HG03103 (cell line): ENCODE measurements around the gene HES5.

ENCODE experiments used
- ATAC-seq: cut with Tn5 transposase; IDR thresholded peaks from one replicate; pipeline ENCODE4 v1.9.1; 2021; ENCODE audit warnings: low read depth; ENCODE audit not compliant: unreplicated experiment

Gene HES5

DNA sequence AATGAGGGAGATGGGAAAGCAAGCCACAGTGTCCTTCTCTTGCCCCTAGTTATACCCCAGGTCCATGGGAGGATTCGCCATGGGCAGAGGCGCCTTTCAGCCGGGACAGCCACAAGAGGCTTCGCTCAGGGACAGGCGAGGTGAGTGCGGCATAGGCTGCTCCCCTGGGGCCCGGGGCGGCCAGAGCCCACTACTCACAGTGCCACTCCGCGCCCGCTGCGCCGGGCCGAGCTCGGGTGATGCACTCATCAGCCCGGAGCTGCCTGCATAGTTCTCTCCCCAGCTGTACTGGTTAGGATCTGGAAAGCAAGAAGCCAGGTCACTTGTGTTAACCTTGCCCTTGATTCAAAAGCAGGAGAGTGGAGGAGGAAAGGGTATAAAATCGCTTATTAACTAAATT is 12.1 kb downstream of the HES5 start:
- no peak for ATAC-seq

DNA sequence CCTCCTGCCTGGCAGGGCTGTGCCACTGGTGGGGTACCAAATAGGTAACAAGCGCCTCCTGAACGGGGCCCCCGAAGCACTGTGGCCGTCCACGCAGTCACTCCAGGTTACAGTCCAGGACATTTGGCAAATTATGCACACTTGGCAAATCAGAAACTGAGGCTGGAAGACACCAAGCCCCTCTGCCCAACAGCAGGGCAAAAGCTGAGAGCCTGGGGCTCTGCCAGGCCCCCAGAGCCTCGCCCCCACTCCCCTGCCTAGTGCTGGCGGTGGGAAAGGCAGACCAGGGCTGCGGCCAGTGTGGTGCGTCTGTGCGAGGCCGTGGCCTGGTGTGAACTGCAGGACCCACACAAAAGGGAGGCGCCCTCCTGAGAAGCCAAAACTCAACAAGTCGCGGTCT is 13.1 kb downstream of the HES5 start:
- ATAC-seq = no peak

DNA sequence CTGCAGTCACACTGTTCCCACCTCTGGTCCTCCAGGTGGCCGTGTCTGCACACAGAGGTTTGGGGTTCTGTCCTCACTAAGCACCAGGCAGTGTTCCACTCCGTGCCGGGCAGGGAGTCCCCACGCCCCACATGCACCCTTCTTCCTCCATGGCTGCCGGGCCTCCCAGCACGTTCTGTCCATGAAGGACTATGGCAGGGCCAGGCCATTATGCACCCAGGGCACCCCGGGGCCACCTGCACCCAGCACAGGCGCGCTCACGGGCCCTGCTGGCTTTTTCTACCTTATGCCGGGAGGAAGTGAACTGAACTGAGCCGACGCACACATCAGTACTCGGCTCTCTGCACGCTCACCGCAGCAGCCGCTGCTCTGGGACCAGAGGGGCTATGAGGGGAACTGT is 13.9 kb downstream of the HES5 start:
- no peak for ATAC-seq

DNA sequence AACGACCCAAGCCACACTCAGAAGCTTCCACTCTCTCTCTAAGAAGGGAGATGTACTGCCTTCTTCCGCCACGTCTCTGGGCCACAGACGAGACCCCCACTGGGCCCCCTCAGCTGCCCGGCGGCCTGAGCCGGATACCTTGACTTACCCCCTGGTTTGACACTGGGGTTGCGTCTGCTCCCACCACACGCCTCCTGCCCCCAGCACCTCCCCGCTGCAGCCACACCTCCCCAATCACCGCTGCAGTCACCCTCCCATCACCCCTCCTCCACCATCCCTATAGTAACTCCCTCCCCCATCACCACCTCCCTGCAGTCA is 14.3 kb downstream of the HES5 start:
- no peak for ATAC-seq

DNA sequence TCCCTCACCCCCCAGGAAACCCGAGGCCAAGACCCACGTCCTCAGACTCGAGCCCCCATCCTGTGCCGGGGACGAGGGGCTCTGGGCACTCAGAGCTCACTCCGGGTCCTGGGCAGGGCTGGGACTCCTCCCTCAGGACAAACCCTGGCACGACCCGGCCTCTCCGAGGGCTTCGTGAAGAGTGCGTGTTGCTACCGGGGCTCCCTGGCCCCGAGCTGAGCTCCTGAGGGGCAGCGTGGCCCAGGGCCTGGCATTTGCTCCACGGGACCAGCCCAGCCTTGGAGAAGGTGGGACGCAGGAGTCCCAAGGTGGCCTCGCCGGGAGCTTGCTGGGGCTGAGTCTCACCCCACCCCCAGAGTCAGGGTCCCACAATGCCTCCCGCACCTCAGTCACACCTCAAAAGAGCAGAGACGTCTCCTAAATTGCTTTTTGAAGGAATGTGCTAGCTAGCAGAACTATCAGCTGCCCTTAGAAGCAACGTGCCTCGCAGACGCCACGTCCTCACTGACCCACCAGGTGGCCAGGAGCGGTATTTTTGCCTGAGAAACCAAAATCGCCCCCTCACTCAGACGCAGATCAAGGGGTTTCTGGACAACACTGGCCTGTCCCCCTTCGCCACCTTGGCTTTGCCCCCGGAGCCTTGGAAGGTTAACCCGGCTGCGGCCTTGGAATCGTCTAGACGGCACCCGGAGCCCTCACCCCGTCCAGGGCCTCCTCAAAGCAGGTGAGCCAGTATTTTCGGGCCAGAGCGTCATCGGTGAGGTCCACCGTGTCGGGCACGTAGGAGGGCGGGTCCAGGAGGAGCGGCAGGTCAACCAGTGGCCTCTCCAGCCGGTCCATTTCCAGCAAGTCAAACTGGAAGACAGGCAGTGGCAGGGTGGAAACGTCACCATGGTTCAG is 14.9 kb downstream of the HES5 start:
- ATAC-seq = no peak

DNA sequence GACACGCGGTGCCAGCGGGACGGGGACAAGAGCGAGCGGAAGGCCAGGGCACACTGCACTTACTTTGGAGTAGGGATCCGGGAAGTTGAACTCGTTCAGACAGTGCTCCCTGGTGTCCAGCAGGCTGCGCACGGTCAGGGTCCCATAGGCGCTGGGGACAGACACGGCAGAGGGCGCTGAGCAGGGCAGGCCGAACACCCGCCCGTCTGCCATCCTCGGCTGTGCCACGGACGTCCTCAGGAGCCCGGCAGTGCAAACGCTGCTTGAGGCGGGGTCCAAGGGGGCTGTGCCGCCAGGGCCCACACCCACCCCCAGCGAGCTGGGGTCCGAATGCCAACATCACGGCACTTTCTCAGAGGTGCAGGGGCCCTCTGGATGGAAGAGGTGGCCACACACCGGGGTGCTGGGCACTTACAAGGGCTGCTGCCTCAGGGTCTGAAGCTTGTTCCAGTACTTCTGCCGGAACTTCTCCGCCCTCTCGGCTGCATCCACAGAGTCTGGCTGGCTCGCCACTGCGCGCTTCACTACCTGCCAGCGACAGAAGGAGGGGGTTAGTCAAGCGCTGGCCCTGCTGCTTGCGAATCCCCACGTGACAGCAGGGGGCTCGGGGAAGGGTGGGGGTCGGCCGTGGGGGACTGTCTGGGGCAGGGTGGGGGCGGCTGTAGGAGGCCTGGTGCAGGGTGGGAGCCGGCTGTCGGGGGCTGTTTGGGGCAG is 16.0 kb downstream of the HES5 start:
- no peak for ATAC-seq

DNA sequence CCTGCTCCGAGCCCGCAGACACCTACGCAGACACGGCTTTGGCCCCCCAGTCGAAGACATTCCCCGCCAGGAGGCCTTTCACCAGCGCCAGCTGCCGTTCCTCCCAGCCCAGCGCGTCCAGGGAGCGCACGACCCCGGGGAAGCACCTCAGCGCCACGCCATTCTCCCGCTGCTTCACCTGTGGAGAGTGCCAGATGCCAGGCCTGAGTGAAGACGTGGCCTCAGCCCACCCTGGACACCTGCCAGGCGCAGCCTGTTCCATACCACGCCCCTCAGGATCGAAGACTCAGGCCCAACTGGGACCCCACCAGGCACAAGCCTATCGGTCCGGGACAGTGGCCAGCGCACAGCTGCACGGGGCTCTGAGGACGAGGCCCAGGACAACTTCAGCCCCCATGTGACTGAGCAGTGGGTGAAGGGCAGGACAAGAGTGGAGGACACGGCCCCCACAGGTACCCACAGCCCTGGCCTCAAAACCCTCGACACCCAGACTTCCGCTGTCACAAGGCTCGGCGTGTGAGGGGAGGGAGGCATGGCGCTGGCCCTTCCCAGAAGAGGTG is 17.1 kb downstream of the HES5 start:
- no peak for ATAC-seq

DNA sequence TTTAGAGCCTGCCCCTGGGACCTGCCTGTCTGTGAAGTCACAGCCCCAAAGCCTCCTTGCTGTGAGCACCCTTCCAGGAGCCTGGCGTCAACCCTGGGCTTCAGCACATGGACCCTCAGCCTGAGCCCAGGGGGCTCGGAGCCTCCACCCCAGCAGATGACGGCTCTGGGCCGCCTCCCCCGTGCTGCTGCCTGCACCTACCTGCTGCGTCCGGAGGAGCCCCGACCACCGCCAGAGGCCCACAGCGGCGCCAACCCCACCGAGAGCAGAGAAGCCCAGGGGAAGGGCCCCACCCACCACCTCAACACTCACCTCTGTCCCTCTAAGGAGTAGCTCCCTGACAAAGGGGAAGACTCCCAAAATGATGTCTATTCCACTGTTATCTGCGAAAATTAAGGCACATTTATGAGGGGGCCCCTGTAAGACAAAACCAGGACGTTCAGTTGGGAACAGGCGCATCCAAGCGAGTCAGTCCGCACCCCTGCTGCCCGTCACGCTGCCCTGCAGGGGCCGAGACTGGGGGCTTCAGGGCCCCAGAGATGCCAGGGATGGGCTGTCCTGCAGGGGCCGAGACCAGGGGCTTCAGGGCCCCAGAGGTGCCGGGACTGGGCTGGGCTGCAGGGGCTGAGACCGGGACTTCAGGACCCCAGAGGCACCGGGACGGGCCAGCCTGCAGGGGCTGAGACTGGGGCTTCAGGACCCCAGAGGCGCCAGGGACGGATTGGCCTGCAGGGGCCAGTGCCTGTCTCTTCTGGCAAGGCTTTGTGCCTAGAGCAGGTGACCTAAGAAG is 19.5 kb downstream of the HES5 start:
- no peak for ATAC-seq

DNA sequence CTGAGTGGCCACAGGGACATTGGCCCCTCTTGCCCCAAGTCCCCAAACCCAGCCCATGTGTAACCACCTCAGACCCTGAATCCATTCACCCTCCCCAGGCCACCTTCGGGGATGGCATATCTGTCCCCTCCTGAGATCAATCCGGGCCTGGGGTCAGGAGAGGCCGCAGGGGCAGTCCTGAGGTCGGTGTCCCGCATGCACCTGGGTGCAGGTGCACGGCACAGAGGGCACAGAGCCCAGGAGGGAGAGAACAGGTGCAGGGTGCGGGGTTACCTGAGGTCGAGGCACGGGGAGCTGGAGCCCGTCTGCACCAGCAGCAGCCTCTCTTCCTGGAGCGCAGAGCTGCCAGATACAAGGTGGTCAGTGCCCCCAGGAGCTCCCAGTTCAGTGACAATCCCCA is 20.5 kb downstream of the HES5 start:
- ATAC-seq = no peak

DNA sequence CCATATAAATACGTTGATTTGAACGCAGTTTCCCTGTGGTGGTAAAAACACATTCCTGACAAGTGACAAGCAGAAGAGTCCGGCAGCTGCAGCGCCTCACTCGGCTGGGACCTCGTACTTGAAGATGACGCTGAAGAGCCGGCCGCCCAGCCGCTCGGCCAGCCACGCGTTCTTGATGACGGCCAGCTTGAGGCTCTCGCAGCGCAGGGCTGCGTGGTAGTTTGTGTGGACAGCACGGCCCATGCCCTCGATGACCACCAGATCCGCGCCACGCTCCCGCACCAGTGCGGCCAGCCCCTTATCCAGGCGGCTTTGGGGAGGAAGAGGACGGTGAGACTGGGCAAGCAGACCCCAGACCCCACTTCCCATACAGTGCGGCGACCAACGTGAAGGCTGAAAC is 21.3 kb downstream of the HES5 start:
- no peak for ATAC-seq

DNA sequence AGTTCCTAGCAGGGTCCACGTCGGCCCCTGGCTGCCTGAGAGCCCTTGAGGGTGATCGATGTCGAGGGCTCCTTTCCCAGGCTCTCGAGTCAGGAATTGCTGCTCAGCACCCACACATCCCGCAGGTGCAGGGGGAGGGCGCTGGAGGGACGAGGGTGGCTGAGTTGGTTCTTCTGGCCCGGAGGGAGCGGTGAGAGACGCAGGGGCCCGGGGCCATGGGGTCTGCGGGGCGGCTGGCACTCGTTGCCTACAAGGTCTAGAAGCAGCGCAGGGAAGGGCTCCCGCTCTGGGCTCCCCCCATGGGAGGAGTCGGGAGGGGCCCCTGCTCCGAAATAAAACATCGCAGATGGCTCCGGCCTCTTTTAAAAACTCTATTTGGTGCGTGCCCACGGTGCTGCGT is 21.9 kb downstream of the HES5 start:
- ATAC-seq = no peak

DNA sequence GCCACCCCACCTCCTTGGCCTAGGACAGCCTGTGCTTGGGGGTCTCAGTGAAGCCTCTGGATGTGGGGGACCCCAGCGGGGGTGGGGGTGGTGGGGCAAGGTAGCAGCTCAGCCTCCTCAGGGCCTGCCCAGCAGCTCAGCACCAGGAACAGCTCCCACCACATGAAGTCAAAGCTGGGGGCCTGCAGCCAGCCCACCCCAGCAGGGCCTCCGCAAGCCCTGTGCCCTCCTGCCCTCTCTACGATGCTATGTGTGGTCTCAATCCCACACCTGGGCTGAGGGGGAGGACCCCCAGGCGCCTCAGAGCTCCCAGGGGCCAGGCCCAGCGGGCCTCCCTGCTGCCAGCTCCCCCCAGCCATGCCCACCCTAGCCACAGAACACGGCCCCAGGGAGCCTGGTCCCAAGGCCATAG is 22.3 kb downstream of the HES5 start:
- ATAC-seq = no peak

DNA sequence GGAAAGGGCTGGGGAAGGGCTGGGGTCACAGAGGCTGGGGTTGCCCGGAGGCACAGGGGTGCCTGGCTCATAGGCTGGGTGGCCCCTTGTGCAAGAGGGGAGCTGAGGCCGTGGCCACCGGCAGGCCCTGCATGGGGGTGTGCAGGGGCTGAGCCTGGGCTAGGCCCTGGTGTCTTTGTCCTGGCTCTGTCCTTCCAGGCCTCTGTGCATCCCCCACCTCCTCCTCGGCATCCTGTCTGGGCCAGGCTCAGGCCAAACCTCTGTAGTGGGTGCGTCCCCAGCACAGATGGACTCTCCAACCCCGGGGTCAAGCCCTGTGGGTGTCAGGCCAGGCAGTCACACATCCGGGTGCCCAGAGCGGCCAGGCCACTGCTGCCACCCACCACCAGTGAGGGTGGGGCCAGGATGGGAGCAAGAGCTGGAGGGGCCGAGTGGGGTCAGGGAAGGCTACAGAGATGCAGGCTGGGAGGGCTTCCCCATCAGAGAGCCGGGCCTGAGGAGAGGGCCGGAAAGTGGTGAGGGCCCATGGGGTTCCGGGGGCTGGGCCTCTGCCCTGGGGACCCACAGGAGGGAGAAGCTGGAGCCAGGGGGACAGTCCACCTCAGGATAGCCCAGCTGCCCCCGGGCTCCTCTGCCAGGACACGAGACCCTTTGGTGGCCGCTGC is 23.0 kb downstream of the HES5 start:
- ATAC-seq = no peak

DNA sequence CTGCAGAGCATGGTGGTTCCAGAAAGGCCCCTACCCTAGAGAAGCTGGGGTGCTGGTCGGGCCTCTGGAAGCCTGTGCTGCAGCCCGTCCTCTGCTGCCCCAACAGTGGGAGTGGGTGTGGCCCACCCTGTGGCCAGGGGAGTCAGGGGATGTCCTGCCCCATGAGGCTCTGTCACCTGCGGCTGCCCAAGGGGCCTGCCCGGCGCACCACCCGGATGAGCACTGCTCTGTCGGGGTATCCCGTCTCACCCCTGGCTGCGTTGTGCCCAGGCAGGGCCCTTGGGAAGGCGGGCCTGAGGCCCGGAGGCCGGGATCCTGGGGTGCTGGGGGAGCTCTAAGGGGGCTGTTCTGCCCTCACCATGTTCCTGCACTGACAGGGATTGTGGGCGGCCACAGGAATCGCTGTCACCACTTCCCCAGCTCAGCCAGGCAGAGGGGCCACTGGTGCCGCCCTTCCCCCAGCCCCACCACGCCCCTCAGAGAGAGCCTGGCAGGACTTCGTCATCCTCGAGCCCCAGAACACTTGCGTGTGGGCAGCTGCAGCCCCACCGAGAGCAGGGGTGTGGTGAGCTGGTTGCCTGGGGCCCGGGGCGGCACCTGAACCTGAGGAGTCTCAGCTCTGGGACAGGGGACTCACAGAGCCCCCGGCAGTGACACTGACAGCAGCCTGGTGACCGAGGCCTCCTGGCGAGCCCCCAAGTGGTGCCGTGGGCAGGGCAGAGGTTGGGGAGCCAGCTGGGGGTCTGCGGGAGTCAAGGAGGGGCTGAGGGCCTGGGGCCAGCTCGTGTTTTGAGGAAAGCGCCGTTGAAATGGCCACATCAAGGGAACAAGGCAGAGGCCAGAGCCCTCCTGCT is 23.8 kb downstream of the HES5 start:
- no peak for ATAC-seq

DNA sequence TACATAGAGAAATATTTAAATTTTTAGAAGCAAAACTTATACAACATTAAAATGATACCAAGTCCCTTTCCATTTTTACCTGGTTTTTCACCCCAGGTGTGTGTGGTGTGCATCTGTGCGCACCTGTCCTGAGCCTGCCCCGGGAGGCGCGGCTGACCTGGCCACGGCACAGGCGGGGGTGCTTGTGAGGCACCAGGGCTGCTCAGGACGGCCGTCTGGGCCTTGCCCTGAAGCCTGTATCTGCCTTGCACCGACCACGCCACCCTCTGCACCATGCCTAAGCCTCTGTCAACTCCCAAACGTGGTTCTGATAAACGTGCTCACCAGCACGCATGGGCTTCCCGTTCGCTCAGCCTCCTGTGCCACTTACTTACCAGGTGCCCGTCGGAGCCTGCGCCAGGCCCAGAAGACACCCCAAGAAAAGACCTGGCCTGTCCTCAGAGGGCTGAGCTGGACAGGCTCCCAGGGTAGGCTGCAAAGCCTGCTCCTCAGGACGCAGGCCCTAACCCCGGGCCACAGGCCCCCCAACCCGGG is 24.5 kb downstream of the HES5 start:
- no peak for ATAC-seq

DNA sequence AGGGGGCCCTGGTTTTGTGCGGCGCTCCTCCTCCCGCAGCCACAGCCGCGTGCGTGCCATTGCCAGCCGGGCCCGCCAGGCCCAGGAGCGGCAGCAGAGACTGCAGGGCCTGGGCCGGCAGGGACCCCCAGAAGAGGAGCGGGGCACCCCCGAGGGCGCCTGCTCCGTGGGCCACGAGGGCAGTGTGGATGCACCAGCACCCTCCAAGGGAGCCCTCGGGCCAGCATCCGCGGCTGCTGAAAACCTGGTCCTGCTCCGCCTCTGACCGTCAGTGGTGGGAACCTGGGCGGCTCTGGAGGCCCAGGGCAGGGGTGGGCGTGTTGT is 25.2 kb downstream of the HES5 start:
- ATAC-seq = no peak

DNA sequence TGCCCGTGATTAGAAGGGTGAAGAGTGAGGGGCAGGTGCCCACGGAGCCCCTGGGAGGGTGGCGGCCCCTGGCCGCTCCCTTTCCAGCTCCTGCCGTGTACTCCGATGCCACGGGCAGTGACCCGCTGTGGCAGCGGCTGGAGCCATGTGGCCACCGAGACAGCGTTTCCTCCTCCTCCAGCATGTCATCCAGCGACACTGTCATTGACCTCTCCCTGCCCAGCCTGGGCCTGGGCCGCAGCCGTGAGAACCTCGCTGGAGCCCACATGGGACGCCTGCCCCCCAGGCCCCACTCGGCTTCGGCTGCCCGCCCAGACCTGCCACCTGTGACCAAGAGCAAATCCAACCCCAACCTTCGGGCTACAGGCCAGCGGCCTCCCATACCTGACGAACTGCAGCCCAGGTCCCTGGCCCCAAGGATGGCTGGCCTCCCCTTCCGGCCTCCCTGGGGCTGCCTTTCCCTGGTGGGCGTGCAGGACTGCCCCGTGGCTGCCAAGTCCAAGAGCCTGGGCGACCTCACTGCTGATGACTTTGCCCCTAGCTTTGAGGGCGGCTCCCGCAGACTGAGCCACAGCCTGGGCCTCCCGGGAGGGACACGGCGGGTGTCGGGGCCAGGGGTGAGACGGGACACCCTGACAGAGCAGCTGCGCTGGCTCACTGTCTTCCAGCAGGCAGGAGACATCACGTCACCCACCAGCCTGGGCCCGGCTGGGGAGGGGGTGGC is 25.7 kb downstream of the HES5 start:
- ATAC-seq = no peak

DNA sequence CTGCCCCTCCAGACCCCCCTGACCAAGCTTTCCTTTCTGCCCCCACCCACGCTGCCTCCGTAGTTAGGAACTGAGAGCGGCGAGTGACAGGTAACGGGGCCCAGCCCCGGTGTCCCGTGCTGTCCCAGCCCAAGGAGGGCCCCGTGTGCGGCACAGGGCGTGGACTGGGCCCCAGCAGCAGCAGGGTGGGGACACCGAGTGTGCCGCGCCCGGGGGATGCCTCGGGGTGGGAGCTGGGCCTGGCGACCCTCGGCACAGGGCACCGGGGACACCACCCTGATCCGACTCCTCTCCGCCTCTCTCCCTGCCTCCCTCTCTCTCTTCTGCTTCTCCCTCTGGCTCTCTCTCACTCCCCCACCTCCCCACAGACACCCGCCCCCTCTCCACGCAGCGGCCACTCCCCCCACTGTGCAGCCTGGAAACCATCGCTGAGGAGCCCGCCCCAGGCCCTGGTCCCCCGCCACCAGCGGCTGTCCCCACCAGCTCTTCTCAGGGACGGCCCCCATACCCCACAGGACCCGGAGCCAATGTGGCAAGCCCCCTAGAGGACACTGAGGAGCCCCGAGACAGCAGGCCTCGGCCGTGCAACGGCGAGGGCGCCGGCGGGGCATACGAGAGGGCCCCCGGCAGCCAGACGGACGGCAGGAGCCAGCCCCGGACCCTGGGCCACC is 26.4 kb downstream of the HES5 start:
- ATAC-seq = no peak
